ENCODE results near the gene RNF213.

Gene RNF213

DNA sequence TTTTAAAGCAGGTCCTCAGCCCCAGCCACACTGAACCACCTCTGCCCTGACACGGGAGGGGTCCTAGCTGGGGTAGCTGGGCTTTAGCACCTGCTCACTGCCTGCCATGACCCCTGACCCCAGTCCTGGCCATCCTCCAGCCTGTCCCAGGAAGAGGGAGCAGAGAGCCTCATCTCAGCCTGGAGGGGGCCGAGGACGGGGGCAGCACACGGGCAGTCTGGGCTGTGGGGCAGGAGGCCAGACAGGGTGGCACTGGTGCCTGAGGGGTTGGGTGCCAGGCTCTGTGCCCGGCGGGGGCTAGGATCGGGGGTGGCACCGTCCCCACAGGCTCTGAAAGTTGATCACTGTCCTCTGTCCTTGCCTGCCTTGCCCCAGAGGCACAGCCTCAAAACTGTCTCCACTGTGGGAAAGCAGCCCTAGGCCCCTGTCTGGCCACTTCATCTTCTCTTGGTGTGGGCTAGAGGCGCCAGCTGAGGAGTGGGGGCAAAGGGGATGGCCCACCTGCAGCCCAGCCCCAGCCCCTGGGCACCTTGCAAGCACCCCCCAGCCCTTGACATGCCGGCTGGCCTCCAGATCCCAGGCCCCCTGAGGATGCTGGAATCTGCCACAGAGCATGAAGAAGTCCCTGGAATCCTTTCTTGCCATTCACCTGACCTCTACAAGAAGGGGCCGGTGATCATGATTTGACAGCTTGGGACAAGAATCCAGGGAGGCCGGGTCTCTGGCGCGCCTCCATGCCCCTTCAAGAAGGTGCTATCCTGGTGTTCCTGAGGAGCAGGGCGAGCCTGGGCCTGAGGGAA is 170.0 kb downstream of the RNF213 start:
- in situ Hi-C loops (cut with HindIII; ENCODE audit: low sequenced_read_pairs): no loop called here
- TF ChIP-seq, protein P1, sequence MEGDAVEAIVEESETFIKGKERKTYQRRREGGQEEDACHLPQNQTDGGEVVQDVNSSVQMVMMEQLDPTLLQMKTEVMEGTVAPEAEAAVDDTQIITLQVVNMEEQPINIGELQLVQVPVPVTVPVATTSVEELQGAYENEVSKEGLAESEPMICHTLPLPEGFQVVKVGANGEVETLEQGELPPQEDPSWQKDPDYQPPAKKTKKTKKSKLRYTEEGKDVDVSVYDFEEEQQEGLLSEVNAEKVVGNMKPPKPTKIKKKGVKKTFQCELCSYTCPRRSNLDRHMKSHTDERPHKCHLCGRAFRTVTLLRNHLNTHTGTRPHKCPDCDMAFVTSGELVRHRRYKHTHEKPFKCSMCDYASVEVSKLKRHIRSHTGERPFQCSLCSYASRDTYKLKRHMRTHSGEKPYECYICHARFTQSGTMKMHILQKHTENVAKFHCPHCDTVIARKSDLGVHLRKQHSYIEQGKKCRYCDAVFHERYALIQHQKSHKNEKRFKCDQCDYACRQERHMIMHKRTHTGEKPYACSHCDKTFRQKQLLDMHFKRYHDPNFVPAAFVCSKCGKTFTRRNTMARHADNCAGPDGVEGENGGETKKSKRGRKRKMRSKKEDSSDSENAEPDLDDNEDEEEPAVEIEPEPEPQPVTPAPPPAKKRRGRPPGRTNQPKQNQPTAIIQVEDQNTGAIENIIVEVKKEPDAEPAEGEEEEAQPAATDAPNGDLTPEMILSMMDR (IDR thresholded peaks at IDR 0.05; ENCODE audit: low read depth, low read length): no peak
- no peak for DNase-seq (ENCODE audit: low read depth, low spot score)
- H3K4me3 ChIP-seq (ENCODE audit: low read depth, low read length): no peak overlapping the region

DNA sequence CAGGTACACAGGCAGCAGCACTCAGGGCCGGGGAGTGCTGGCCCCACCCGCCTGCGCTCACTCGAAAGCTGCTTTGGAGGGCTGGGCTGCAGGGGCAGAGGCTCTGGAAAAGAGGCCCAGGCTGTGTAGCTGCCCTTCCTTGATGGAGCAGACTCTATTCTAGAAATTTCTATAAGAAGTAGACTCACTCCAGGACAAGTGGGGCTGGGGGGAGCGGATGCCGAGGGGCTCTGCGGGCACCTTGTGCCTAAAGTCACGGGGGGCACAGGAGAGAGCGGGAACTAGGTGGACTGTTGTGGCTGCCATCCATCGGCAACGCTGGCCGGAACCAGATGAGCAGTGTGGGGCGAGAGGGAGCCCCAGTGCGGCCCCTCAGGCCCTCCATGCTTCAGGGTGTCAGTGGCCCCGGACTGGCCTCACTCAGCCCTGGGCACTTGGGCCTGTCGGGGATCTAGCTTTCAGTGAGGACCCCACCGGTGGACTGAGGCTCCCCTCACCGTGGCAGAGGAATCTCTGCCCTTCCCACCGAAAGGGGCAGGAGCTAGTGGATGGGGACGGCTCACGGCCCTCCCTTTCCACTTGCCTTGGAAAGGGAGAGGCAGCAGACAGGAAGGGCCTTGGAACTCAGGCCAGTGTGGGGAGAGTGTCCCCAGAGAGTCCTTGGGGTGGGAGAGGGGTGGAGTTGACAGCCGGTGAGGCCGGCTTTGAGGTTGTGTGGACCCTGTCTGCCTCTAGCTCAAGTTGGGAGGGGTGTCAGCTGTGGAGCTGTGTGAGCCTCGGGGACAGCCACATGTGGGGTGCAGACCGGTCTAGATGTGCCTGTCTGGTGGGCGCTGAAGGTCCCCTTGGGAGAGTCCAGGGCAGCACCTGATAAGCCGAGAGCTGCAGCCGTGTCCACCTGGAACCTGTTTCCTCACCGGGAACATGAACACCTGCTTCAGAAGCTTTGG is 170.9 kb downstream of the RNF213 start:
- TF ChIP-seq, protein P1 (IDR thresholded peaks at IDR 0.05; ENCODE audit: low read depth, low read length): no peak

DNA sequence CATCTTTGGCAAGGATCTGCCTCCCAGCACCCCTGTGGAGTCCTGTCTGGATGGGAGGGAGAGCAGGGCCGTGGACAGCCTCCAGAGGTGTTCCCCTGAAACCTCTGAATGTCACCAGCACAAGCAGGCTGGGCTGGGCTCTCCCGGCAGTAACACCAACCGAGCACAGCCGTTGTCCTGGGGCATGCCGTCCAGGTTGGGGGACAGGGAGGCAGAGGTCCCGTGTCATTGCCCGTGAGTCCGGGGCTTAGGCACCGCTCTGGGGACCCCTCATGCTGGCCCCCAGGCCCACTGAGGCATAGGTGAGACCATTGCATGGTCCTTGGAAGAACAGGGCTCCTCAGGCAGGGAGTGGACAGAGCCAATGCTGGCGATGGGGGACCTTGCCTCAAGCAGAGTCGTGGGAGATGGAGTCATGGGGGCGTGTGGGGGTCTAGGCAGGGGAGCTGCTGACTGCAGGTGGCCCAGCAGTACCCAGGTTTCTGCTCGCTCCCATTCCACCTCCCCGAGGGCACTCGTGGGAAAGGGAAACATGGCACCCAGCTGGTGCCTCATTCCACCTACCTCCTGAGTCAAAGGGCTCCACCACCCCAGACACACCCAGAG is 171.8 kb downstream of the RNF213 start:
- H3K4me3 ChIP-seq (ENCODE audit: low read depth, low read length): no peak overlapping the region
- in situ Hi-C loops (cut with HindIII; ENCODE audit: low sequenced_read_pairs): no loop called here
- DNase-seq (ENCODE audit: low read depth, low spot score): no peak
- TF ChIP-seq, protein P1 (IDR thresholded peaks at IDR 0.05; ENCODE audit: low read depth, low read length): no peak

More for the DNA sequence above, 170.9 kb downstream of the RNF213 start:
- no peak for DNase-seq (ENCODE audit: low read depth, low spot score)
- H3K4me3 ChIP-seq (ENCODE audit: low read depth, low read length): no peak overlapping the region
- in situ Hi-C loops (cut with HindIII; ENCODE audit: low sequenced_read_pairs): no loop called here

DNA sequence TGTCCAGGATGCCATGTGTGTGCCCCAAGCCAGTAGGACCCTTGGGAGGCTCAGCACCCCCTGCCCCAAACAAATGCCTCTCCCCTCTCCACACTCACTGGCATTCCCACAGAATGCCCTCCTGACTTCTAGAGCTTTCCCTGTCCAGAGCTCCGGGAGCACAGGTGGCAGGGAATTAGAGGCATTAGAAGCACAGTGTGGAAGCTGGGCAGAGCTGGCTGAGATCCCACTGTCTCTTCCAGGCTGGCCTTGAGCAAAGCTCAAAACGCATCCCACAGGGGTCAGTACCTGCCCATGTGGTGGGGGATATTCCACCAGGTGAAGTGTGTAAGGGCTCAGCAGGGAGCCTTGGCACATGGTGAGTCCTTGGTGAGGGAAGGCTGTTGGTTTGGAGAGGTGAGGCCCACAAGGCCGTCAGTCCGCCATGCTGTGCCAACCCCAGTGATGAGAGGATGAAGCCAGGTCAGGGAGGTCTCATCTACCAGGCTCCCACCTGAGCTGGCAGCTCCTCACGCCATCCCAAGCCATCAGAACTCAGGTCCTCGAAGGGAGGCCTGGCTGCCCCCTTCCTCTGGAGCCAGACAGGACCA is 172.4 kb downstream of the RNF213 start:
- TF ChIP-seq, protein P1 (IDR thresholded peaks at IDR 0.05; ENCODE audit: low read depth, low read length): no peak
- in situ Hi-C loops (cut with HindIII; ENCODE audit: low sequenced_read_pairs): no loop called here
- H3K4me3 ChIP-seq (ENCODE audit: low read depth, low read length): no peak overlapping the region
- no peak for DNase-seq (ENCODE audit: low read depth, low spot score)

DNA sequence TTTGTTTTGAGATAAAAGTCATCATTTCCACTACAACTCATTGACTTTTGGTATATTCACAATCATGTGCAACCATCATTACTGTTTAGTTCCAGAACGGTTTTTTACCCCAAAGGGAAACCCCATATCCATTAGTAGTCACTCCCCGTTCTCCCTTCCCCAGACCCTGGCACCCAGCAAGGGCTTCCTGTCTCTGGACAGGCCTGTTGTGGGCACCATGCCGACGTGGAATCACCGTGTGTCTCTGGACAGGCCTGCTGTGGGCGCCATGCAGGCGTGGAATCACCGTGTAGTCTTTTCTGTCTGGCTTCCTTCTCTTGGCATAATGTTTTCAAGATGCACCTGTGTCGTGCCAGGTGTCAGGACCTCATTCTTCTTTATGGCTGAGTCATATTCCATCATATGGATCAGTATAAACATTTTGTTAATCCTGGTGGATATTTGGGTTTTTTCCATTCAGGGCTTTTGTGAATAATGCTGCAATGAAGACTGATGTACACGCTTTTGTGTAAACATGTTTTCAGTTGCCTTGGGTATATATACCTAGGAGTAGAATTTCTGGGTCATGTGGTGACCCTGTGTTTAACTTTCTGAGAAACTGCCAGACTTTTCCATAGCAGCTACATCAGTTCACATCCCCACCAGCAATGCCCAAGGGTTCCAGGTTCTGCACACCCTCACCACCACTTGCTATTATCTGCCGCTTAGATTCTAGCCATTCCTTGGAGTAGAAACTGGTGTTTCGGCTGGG is 173.4 kb downstream of the RNF213 start:
- no peak overlapping the region for H3K4me3 ChIP-seq (ENCODE audit: low read depth, low read length)
- TF ChIP-seq, protein P1 (IDR thresholded peaks at IDR 0.05; ENCODE audit: low read depth, low read length): no peak
- in situ Hi-C loops (cut with HindIII; ENCODE audit: low sequenced_read_pairs): no loop called here
- DNase-seq (ENCODE audit: low read depth, low spot score): no peak

All from astrocyte of the spinal cord (primary cell).